ENCODE data around the gene INPP5K. TPM values are rescaled to one million over a fixed set of nuclear protein-coding genes. Genes with fewer than 3 reads are reported as not detected.
A peak's percentile ranks its signal among the peaks of the same experiment; 100 is the strongest.

INPP5K gene
- total and polyA plus RNA-seq, 8 donors: 23.6 to 51.1 (median 27.2) TPM

GRCh38 chr17:1506649-1507267 lies 9.7 kb downstream of the INPP5K start:
- Histone ChIP-seq H3K9me3 (no peaks in the 10 kb centered on the region), H3K36me3 (peaks cover 0 to 67% of the 10 kb centered on the region in 2 donors), H3K27me3 (no peaks in the 10 kb centered on the region), H3K4me3 (no peak overlapping the region), H3K27ac (no peak overlapping the region), H3K4me1 (peaks cover 10 to 36% of the 10 kb centered on the region in 2 donors)
- TF ChIP-seq CTCF (IDR thresholded peaks at IDR 0.05): no peak
- intact Hi-C loops (cut with DNase I): no loop called here
- DNase-seq (no peak), ATAC-seq (no peak)

GRCh38 chr17:1505586-1505985 lies 10.8 kb downstream of the INPP5K start:
- H3K27ac ChIP-seq: no peak overlapping the region
- intact Hi-C loops (cut with DNase I): no loop called here
- H3K36me3 ChIP-seq: peaks cover 0 to 67% of the 10 kb centered on the region in 2 donors
- ATAC-seq (no peak), DNase-seq (no peak)
- TF ChIP-seq CTCF (IDR thresholded peaks at IDR 0.05): no peak
- no peaks in the 10 kb centered on the region for H3K9me3 ChIP-seq
- no peaks in the 10 kb centered on the region for H3K27me3 ChIP-seq
- H3K4me3 ChIP-seq: no peak overlapping the region
- peaks cover 0 to 24% of the 10 kb centered on the region in 2 donors for H3K4me1 ChIP-seq

GRCh38 chr17:1504866-1505265 lies 11.5 kb downstream of the INPP5K start:
- intact Hi-C loops (cut with DNase I): no loop called here
- H3K27ac ChIP-seq: no peak overlapping the region
- H3K9me3 ChIP-seq: no peaks in the 10 kb centered on the region
- no peak for TF ChIP-seq CTCF (IDR thresholded peaks at IDR 0.05)
- no peaks in the 10 kb centered on the region for H3K27me3 ChIP-seq
- DNase-seq (no peak), ATAC-seq (no peak)
- H3K4me1 ChIP-seq: peaks cover 0 to 17% of the 10 kb centered on the region in 2 donors
- peaks cover 0 to 60% of the 10 kb centered on the region in 2 donors for H3K36me3 ChIP-seq
- H3K4me3 ChIP-seq: no peak overlapping the region

- no peak for ATAC-seq
- TF ChIP-seq CTCF (IDR thresholded peaks at IDR 0.05): no peak
- H3K4me1 ChIP-seq: peaks cover 0 to 9% of the 10 kb centered on the region in 2 donors
- H3K9me3 ChIP-seq: no peaks in the 10 kb centered on the region
- no peak overlapping the region for H3K27ac ChIP-seq
- DNase-seq: peak in 2 of 4 donors; percentile 46 to 68
- no peaks in the 10 kb centered on the region for H3K27me3 ChIP-seq
- no peak overlapping the region for H3K4me3 ChIP-seq
- intact Hi-C loops (cut with DNase I): no loop called here
- peaks cover 0 to 51% of the 10 kb centered on the region in 2 donors for H3K36me3 ChIP-seq
These were observed 12.7 kb downstream of the INPP5K start for GRCh38 chr17:1503699-1504098.

- Histone ChIP-seq H3K4me3 (no peak overlapping the region), H3K4me1 (peaks cover 0 to 15% of the 10 kb centered on the region in 2 donors), H3K27me3 (no peaks in the 10 kb centered on the region), H3K27ac (no peak overlapping the region), H3K36me3 (peaks cover 0 to 39% of the 10 kb centered on the region in 2 donors), H3K9me3 (no peaks in the 10 kb centered on the region)
- DNase-seq (no peak), ATAC-seq (peak; percentile 60)
- no peak for TF ChIP-seq CTCF (IDR thresholded peaks at IDR 0.05)
- intact Hi-C loops (cut with DNase I): no loop called here
These were observed 17.5 kb downstream of the INPP5K start for GRCh38 chr17:1498869-1499268.

Data from left lung (tissue), 10 donors.